GM19438 (cell line): Measurements from ENCODE around the gene DENND1A.
"Not testable (repeated sequence)": the region's sequence is repeated elsewhere in the genome, so short reads cannot be mapped to it uniquely, and the experiment has no call there.

ENCODE experiments used
- ATAC-seq: cut with Tn5 transposase; IDR thresholded peaks from one replicate; pipeline ENCODE4 v1.9.1; 2021; ENCODE audit warnings: low read depth; ENCODE audit not compliant: unreplicated experiment

Gene DENND1A, protein sequence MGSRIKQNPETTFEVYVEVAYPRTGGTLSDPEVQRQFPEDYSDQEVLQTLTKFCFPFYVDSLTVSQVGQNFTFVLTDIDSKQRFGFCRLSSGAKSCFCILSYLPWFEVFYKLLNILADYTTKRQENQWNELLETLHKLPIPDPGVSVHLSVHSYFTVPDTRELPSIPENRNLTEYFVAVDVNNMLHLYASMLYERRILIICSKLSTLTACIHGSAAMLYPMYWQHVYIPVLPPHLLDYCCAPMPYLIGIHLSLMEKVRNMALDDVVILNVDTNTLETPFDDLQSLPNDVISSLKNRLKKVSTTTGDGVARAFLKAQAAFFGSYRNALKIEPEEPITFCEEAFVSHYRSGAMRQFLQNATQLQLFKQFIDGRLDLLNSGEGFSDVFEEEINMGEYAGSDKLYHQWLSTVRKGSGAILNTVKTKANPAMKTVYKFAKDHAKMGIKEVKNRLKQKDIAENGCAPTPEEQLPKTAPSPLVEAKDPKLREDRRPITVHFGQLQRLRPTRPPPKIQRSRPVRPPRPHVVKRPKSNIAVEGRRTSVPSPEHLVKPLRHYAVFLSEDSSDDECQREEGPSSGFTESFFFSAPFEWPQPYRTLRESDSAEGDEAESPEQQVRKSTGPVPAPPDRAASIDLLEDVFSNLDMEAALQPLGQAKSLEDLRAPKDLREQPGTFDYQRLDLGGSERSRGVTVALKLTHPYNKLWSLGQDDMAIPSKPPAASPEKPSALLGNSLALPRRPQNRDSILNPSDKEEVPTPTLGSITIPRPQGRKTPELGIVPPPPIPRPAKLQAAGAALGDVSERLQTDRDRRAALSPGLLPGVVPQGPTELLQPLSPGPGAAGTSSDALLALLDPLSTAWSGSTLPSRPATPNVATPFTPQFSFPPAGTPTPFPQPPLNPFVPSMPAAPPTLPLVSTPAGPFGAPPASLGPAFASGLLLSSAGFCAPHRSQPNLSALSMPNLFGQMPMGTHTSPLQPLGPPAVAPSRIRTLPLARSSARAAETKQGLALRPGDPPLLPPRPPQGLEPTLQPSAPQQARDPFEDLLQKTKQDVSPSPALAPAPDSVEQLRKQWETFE

DNA sequence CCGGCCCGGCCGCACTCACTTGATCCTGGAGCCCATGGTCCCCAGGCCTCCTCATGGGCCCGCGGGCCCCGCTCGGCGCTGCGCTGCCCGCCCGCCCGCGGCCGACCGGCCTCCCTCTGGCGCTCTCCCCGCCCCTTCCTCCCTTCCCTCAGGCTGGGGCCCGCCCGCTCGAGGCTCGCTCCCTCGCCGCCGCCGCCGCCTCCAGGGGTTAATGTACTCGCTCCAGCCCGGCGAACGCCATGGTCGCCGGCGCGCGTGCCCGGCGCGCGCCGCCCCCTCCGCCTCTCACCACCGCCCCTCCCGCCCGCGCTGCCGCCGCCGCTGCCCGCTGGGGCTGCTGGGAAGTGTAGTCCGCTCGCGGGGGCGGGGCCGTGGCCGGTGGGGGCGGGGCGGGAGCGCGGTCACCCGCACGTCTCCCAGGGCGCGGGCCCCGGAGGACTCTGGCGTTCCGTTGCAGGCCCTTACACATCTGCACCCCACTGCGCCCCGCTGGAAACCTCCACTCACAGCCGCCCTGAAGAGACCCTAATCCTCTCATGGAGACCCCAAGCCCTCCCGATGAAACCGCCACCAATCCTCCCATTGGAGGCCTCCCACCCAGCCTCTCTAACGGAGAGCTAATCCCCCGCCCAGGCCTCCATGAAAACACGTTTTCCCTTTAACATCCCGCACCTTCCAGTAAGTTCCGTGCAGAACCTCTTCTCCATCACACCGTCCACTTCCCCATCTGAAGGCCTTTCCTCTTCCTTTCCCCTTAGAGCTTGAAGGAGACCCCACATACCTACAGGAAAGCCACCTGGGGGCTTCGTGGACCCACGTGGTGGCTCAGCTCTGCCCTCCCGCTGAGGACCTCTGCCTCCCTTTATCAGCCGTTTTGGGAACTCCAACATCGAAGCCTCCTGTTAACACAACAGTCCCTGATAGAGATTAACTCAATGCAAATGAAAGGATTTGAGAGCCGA is at the start of gene DENND1A:
Gene DENND1A (minus strand): TSS at position 257 of the 962 bp plus-strand sequence. CDS start 221 bp downstream, at position 36.
- peak; percentile 71 for ATAC-seq

DNA sequence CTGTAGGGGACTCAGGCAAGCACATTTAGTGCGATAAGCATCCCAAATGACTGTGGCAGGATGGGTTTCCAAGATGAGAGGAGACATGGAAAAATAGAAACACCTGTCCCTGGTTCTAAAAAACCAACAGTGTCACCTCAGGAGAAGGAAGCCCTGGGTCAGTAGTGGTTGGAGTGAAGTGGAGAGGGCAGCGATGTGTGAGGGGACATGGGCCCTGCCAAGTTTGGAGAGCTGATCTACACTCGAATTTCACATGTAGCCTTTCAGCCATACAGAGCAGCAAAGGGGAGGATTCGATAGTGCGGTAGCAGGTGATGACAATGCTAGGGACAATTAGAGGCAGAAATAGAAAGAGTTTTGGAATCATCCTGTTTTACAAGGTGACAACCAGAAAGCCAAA is 49.1 kb upstream of the DENND1A start:
- ATAC-seq, result no peak

DNA sequence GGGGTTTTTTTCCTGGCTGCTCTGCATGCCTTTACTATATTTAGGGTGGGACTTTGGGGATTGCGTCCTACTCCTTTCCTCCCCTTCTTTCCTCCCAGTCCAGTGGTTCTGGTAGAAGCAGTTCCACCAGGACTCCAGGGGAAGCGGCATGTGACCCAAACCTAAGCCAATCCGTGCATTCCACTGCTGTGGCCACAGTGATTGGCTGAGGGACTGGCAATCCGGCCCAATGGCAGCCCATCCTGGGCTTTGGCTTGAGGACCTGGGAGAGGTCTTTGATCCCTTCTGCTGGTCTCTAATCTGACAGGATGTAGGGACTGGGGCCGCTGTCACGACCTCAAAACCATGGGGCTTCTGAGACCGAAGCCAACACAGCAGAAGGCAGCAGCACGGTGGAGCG is 46.7 kb upstream of the DENND1A start:
- ATAC-seq, result not testable (repeated sequence)

DNA sequence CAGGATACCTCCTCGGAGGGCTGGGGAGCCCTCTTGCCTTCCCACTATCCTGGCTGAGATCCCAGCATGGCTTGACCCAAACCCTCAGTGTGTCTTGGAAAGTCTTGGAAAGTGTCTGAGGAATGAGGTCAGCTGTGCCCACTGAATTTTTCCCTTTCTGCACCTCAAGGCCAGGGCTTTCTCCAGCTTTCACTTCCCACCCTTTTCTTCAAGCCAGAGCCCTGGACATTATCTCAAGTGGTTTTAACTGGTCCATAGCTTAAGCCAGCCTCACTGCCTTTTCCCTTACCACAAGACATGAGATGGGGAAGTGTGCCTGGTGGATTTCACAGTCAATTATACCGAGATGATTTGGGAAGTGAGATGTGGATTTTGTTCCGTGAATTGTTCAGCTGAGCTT is 45.9 kb upstream of the DENND1A start:
- ATAC-seq, result no peak

DNA sequence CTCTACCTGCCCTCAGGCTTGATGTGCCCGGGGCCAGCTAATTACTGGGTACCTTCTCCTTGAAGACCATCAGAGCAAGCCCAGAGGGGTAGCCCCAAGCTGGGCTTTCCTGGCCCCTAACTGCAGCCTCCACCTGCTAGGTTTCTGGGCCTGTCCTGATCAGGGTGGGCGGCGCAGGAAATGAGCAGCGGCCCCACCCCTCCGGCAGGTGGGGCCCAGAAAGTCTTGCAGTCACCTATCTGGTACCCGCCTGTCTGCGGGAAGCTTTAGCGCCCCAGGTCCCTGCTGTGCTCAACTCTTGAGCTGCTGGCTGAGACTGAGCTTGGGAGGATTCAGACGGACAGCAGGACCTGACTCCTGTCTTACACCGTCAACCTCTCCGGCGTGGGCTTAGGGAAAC is 44.5 kb upstream of the DENND1A start:
- no peak for ATAC-seq

DNA sequence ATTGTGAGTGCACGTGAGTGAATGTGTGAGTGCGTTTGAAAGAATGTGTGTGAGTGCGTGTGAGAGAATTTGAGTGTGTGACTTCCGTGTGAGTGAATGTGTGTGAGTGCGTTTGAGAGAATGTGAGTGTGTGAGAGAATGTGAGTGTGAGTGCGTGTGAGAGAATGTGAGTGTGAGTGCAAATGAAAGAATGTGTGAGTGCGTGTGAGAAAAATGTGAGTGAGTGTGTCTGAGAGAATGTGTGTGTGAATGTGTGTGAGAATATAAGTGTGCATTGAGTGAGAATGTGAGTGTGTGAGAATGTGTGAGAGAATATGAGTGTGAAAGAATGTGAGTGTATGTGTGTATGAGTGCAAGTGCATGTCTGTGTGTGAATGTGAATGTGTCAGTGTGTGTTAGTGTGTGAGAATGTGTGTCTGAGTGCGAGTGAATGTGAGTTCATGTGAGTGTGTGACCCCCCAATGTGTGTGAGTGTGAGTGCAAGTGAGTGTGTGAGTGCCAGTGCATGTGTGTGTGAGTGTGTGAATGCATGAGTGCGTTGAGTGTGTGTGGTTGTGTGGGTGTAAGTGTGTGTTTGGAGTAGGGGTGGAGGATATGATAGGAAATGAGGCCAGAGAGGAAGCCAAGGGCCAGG is 43.8 kb upstream of the DENND1A start:
- ATAC-seq, result no peak

DNA sequence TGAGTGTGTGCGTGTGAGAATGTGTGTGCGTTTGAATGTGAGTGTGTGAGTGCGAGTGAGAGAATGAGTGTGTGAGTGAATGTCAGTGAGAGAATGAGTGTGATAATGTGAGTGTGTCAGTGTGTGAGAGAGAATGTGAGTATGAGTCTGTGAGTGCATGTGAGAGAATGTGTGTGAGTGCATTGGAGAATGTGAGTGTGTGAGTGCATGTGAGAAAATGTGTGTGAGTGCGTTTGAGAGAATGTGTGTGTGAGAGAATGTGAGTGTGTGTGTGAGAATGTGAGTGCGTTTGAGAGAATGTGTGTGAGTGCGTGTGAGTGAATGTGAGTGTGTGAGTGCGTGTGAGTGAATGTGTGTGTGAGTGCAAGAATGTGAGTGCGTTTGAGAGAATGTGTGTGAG is 42.7 kb upstream of the DENND1A start:
- ATAC-seq, result no peak

DNA sequence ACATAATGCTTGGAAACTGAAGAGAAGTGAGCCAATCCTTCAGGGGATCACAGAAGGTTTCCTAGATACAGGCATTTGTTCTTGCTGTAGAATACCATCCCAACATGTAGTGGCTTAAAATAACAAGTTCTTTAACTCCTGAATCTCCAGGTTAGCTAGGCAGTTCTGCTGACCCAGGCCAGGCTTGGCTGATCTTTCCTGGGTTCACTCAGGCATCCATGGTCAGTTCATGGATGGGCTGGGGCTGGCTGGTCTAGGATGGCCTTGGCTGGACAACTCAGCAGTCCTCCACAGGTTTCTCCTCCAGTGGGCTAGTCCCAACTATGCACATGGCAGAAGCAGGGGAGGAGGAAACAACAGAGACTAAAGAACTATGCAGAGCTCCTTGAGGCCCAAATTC is 37.4 kb upstream of the DENND1A start:
- no peak for ATAC-seq

DNA sequence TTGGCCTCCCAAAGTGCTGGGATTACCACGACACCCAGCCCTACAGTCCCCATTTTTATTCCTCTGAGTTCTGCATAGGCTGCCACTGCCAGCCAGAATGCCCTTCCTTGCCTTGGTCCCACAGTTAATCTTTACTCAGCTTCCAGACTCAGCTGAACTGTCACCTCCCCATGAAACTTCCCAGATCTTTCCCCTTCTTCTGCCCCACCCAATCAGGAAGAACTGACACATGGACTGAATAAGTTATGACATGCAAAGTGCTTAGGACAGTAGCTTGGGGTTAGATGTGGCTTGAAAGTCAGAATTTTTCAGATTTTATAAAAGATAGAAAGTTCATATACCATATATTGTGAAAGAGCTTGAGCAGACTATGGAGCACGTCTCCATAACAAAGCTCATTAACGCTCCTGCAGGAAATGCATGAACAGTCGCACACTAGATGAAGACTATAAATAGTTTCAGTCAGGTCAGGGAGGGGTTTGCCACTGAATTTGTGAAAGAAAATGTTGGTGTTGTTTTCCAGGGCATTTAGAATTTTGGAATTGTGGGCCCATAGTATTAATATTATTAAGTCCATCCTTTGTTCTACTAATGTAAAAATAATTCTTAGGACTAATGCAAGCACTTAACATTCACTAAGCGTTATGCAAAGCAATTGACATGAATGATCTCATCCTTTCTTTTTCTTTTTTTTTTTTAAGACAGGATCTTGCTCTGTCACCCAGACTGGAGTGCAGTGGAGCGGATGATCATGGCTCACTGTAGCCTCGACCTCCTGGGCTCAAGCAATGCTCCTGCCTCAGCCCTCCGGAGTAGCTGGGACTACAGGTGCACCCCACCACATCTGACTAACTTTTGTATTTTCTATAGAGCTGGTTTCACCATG is 36.1 kb upstream of the DENND1A start:
- ATAC-seq, result no peak

DNA sequence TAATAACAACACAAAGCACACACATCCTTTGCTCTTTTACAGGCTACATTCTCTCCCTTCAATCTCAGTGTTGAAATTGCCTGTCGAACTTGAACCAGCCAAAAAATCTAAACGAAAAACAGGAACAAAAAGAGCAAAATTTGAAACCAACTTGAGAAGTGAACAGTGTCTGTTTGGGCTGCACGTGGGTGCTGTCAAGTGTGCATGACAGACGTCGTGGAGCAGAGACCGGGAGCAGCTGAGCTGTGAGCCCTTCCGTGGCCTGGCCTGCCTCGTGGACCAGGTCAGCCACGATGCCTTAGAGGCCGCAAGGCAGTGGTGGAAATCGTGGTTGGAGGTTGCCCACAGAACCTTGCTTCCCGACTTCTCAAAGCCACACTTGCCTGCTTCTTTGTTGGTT is 34.8 kb upstream of the DENND1A start:
- ATAC-seq, result no peak

DNA sequence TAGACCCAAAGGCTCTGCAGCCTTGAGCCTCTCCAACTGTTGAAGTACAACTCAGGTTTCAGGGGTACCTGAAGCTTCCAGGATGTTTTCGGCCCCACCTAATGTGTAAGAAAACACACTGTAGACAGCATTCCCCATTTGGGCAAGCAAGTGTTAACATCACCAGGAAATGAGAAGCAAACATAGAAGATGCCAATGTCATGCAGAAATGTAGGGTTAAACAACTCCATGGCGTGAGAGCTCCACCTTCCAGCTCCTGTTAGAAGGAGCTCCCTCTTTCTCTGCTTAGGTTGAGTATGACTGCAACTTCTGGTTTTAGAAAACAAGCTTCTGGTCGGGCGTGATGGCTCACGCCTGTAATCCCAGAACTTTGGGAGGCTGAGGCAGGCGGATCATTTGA is 31.0 kb upstream of the DENND1A start:
- ATAC-seq, result no peak

DNA sequence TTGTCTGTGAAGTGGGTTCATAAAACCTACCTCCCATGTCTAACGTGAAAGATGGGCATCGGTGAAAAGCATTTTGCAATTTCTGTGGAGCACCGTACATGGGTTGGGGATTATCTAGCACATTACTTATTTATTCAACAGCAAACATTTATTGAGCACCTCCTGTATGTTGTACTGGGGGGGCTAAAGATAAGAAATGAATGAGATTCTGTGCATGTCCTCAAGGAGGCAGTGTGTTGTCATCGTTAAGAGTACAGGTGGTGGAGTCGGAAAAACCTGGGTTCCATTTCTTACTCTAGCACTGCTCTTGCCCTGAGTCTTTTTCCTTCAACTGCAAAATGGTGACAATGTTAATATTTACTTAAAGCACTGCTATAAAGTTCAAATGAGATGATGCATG is 30.4 kb upstream of the DENND1A start:
- ATAC-seq, result no peak

DNA sequence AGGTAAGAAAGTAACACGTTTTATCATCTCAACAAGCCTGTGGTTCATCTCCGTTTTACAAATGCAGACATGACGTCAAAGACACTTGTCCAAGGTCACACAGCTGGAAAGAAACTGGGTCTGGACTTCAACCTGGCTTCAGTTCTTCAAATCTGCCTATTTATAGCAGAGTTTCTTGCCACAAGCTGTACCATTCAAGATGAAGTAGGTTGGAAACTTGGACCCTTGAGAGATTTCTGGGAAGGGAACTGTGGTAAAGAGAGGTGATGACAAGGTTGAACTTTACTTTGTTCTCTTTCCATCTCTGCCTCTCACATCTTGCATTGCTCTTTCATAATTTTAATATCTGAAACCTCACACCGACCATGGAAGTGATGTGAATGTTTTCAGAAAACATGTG is 29.9 kb upstream of the DENND1A start:
- ATAC-seq, result no peak

DNA sequence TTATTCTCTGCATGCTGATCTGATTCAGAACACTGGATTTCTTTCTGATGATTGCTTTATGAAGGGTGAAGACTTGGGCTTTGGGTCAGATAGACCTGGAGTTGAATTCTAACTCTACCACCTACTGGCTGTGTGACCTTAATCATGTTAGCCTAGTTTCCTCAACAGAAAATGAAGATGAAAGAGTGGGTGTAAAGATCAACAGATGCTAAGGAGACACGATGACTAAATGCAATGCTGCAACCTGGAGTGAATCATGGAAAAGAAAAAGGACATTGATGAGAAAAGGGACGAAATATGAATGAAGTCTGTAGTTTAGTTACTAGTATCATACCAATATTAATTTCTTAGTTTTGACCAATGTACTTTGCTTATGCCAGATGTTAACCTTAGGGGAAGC is 27.8 kb upstream of the DENND1A start:
- no peak for ATAC-seq

DNA sequence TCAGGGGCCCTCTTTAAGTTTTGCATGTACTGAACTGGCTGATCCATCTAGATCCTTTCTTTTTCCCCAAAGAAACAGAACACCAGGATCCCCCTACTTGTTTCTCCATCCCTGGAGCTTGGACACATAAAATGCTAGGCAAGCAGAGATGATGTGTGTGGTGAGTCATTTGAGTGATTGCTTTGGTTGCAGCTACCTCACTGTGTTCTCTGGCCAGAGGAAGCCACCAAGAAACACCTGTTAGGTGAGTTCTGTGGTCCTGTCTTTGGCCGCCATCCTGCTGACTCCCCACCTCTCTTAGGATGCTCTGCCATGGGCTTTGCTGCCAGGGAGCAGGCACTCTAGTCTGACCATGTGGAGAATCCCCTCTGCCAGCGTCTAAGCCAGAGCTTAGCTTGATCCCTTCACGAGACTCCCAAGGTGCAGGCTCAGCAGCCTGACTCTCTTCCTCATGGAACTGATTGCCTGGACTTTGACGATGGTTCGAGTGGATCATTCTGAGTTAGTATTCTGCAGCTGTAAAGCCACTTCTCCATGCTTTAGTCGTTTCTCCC is 27.3 kb upstream of the DENND1A start:
- no peak for ATAC-seq

DNA sequence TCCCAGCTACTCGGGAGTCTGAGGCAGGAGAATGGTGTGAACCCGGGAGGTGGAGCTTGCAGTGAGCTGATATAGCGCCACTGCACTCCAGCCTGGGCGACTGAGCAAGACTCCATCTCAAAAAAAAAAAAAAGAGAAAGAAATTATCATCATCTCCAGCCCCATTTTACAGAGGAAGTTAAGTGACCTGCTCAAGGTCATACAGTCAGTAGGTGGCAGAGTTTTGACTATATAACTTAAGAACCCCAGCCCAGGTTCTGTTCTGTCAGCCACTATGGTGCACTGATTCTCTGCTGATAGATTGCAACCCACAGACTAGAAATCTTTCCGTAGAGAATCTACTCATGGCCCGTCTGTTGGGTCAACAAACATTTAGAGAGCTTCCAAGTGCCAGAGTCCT is 25.7 kb upstream of the DENND1A start:
- no peak for ATAC-seq

DNA sequence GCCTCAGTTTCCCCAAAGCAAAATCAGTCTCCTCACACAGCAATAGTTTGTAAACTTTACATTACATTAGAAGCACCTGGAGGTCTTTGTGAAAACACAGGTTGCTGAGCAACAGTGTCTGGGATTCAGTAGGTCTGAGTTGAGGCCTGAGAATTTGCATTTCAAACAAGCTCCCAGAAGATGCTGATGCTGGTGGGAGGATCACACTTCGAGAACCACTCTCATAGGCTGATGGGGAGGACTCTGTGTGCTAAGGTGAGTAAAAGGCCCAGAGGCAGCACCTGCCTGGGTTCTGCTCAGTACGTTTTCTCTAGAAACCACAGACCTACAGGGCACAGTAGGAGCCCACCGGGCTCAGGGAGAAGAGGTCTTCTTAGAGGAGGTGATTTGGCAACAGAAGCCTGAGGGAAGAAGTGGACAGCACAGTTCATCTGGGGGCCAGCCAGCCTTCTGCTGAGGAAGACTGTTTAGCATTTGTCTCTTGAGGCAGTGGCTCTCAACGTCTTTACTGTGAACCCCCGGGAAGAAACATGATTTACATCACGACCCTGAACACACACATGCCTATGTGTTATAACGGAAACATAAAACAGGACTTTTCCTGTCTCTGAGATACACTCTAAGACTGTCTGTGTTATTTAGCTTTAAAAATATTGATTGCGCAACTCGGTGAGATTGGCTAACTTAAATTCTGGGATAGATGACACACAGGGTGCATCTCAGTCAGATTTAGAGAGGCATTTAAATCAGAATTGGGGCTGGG is 24.8 kb upstream of the DENND1A start:
- no peak for ATAC-seq
